Gastrocnemius medialis (tissue), 4 donors: ENCODE results near the gene IFRD1. TPM values are rescaled to one million over a fixed set of nuclear protein-coding genes. Genes with fewer than 3 reads are reported as not detected.
A peak's percentile ranks its signal among the peaks of the same experiment; 100 is the strongest.

Source experiments
- ATAC-seq, 2 donors: fragments of 150-250 bp; one replicate each; pipeline ENCODE4 v1.9.1; 2016
- DNase-seq, 2 donors: peaks; one replicate each; pipeline ENCODE4 v3.0.0-alpha.2; 2019
- H3K27ac ChIP-seq, 4 donors: fragments of 200-600 bp; sonication (generic); 1 replicate in 1 of 4; 2 replicates in 3 of 4; pipeline ENCODE4 v1.5.1; 2016 to 2018; ENCODE audit warnings: mild to moderate bottlenecking in 2 of 4, moderate library complexity in 1 of 4
- H3K27me3 ChIP-seq, 3 donors: fragments of 200-600 bp; sonication (generic) in 2 of 3; 1 replicate in 1 of 3; 2 replicates in 2 of 3; pipeline versions ENCODE4 v1.5.1 to v1.6.0; 2016 to 2019; ENCODE audit warnings: mild to moderate bottlenecking in 1 of 3, moderate library complexity in 1 of 3
- H3K36me3 ChIP-seq, 2 donors: fragments of 200-600 bp; sonication (generic) in 1 of 2; one replicate each; pipeline ENCODE4 v1.5.1; 2017 to 2018
- H3K4me1 ChIP-seq, 2 donors: fragments of 200-600 bp; sonication (generic) in 1 of 2; one replicate each; pipeline ENCODE4 v1.5.1; 2016 to 2017; ENCODE audit warnings: mild to moderate bottlenecking in 2 of 2
- H3K4me3 ChIP-seq, 4 donors: fragments of 200-600 bp; sonication (generic) in 3 of 4; 1 replicate in 1 of 4; 2 replicates in 3 of 4; pipeline ENCODE4 v1.5.1; 2016 to 2019; ENCODE audit warnings: mild to moderate bottlenecking in 2 of 4
- H3K9me3 ChIP-seq, 3 donors: fragments of 200-600 bp; sonication (generic) in 2 of 3; 1 replicate in 1 of 3; 2 replicates in 2 of 3; pipeline ENCODE4 v1.5.1; 2016 to 2019
- CTCF ChIP-seq, 5 experiments: fragments of 450-650 bp in 3 of 5; fragments of 200-600 bp in 2 of 5; sonication (generic) in 2 of 5; IDR thresholded peaks in 4 of 5; conservative IDR thresholded peaks in 1 of 5; 1 replicate in 4 of 5; 2 replicates in 1 of 5; pipeline ENCODE4 v1.5.1; 2016 to 2019; ENCODE audit warnings: antibody characterized with exemption in 5 of 5, mild to moderate bottlenecking in 3 of 5, moderate library complexity in 3 of 5
- POLR2A ChIP-seq, 2 donors: fragments of 450-650 bp; IDR thresholded peaks; one replicate each; pipeline ENCODE4 v1.6.1; 2017; ENCODE audit warnings: antibody characterized with exemption in 2 of 2, mild to moderate bottlenecking in 2 of 2, moderate library complexity in 2 of 2
- in situ Hi-C, 4 donors: fragments of 200-750 bp; cut with MboI; loops; one replicate each; pipeline versions ENCODE4 v1.15.0 to v1.8.0; 2017; ENCODE audit warnings: low sequenced_read_pairs in 4 of 4
- intact Hi-C: fragments of 100-400 bp; cut with DNase I; formaldehyde crosslinking; loops from one replicate; pipeline ENCODE4 v1.15.1; 2023; ENCODE audit warnings: low total_unique reads
- total RNA-seq, 4 donors: library from RNA; depleted of rRNA; stranded (reverse); fragments of >200 nt; gene quantifications; one replicate each; pipeline versions ENCODE4 v1.1.0 to v1.2.3, GENCODE V29; 2016

The IFRD1 gene
- total RNA-seq, 4 donors from 2014 or later: 37.8 to 70.8 (median 50.1) TPM

- DNase-seq (no peak), ATAC-seq (no peak)
- H3K36me3 ChIP-seq: peaks cover 0 to 11% of the 10 kb centered on the region in 2 donors
- intact Hi-C loops: loop anchor here (5.0 kb wide), 2 partner anchors 82 to 752 kb away; no protein-coding TSS in a partner anchor
- in situ Hi-C loops: loop anchor here in 2 of 4 donors (10.0 to 25.0 kb wide), 3 partner anchors 282 to 932 kb away; partner anchors contain the start of genes DOCK4 (in 1 of the 2), IMMP2L (in 1 of the 2) and ZNF277 (in 1 of the 2)
- H3K27me3 ChIP-seq: no peaks in the 10 kb centered on the region
- no peak overlapping the region for H3K4me3 ChIP-seq
- H3K4me1 ChIP-seq: peaks cover 0 to 4% of the 10 kb centered on the region in 2 donors
- no peak overlapping the region for H3K27ac ChIP-seq
- no peaks in the 10 kb centered on the region for H3K9me3 ChIP-seq
- no peak for TF ChIP-seq POLR2A (IDR thresholded peaks at IDR 0.05)
These were observed 44.4 kb downstream of the IFRD1 start for GRCh38 chr7:112494656-112495055.

- no peak for TF ChIP-seq POLR2A (IDR thresholded peaks at IDR 0.05)
- no peak for TF ChIP-seq CTCF (IDR thresholded peaks at IDR 0.05 in 4 of 5, conservative IDR thresholded peaks at IDR 0.05 in 1 of 5)
- intact Hi-C loops (loop anchor here (5.0 kb wide), 2 partner anchors 83 to 753 kb away; no protein-coding TSS in a partner anchor), in situ Hi-C loops (loop anchor here in 2 of 4 donors (10.0 to 25.0 kb wide), 3 partner anchors 283 to 933 kb away; partner anchors contain the start of genes DOCK4 (in 1 of the 2), IMMP2L (in 1 of the 2) and ZNF277 (in 1 of the 2))
- H3K27ac ChIP-seq: no peak overlapping the region
- no peaks in the 10 kb centered on the region for H3K27me3 ChIP-seq
- no peak overlapping the region for H3K4me3 ChIP-seq
- H3K36me3 ChIP-seq: peaks cover 0 to 4% of the 10 kb centered on the region in 2 donors
- no peaks in the 10 kb centered on the region for H3K9me3 ChIP-seq
- ATAC-seq: no peak
- no peak for DNase-seq
- H3K4me1 ChIP-seq: peaks cover 0 to 4% of the 10 kb centered on the region in 2 donors
These were observed 45.0 kb downstream of the IFRD1 start for GRCh38 chr7:112495156-112495788.

GRCh38 chr7:112495810-112496462, 45.7 kb downstream of the IFRD1 start:
- Histone ChIP-seq H3K9me3 (no peaks in the 10 kb centered on the region), H3K27ac (no peak overlapping the region), H3K4me3 (no peak overlapping the region), H3K36me3 (no peaks in the 10 kb centered on the region), H3K4me1 (peaks cover 0 to 4% of the 10 kb centered on the region in 2 donors), H3K27me3 (no peaks in the 10 kb centered on the region)
- ATAC-seq (peak; percentile 86 to 94), DNase-seq (peak; percentile 24 to 60)
- in situ Hi-C loops: loop anchor here in 2 of 4 donors (10.0 to 25.0 kb wide), 3 partner anchors 284 to 934 kb away; partner anchors contain the start of genes DOCK4 (in 1 of the 2), IMMP2L (in 1 of the 2) and ZNF277 (in 1 of the 2)
- TF ChIP-seq POLR2A (IDR thresholded peaks at IDR 0.05) (no peak), CTCF (IDR thresholded peaks at IDR 0.05 in 4 of 5, conservative IDR thresholded peaks at IDR 0.05 in 1 of 5) (peak; percentile 60 to 79 (median 66))
- intact Hi-C loops: loop anchor here (5.0 kb wide), 2 partner anchors 84 to 754 kb away; no protein-coding TSS in a partner anchor

GRCh38 chr7:112497481-112497880, 47.2 kb downstream of the IFRD1 start:
- no peaks in the 10 kb centered on the region for H3K9me3 ChIP-seq
- DNase-seq: no peak
- ATAC-seq: no peak
- H3K4me1 ChIP-seq: peaks cover 0 to 4% of the 10 kb centered on the region in 2 donors
- TF ChIP-seq CTCF (IDR thresholded peaks at IDR 0.05 in 4 of 5, conservative IDR thresholded peaks at IDR 0.05 in 1 of 5) (no peak), POLR2A (IDR thresholded peaks at IDR 0.05) (no peak)
- no peaks in the 10 kb centered on the region for H3K27me3 ChIP-seq
- no peak overlapping the region for H3K4me3 ChIP-seq
- no peak overlapping the region for H3K27ac ChIP-seq
- intact Hi-C loops (loop anchor here (5.0 kb wide), 2 partner anchors 85 to 755 kb away; no protein-coding TSS in a partner anchor), in situ Hi-C loops (loop anchor here in 2 of 4 donors (10.0 to 25.0 kb wide), 3 partner anchors 285 to 935 kb away; partner anchors contain the start of genes DOCK4 (in 1 of the 2), IMMP2L (in 1 of the 2) and ZNF277 (in 1 of the 2))
- no peaks in the 10 kb centered on the region for H3K36me3 ChIP-seq
